K562 (cell line): ENCODE results near the gene FUCA1. TPM values are rescaled to one million over a fixed set of nuclear protein-coding genes. Genes with fewer than 3 reads are reported as not detected.
A peak's percentile ranks its signal among the peaks of the same experiment; 100 is the strongest.

Source experiments
- CEBPB ChIP-seq: fragments of 450-650 bp; IDR thresholded peaks from 2 replicates; pipeline ENCODE4 v1.6.1; 2016; ENCODE audit warnings: missing genetic modification characterization, missing compliant biosample characterization
- CEBPG ChIP-seq, 3 experiments: fragments of 200-800 bp in 1 of 3; sonication (Bioruptor generic) in 1 of 3; sonication (generic) in 1 of 3; formaldehyde crosslinking in 1 of 3; IDR thresholded peaks in 2 of 3; conservative IDR thresholded peaks in 1 of 3; 2 replicates each; pipeline versions ENCODE4 v1.6.1 to v1.8.0; 2016 to 2022; ENCODE audit warnings: missing compliant biosample characterization in 2 of 3, missing genetic modification characterization in 2 of 3, mild to moderate bottlenecking in 1 of 3, missing genetic modification reagents in 1 of 3
- CHD1 ChIP-seq: fragments of 200-600 bp; sonication (generic); IDR thresholded peaks from one replicate; pipeline ENCODE4 v1.6.1; 2012; ENCODE audit warnings: mild to moderate bottlenecking, moderate library complexity, low read length, inconsistent platforms
- EGR1 ChIP-seq: fragments of 450-650 bp; conservative IDR thresholded peaks from 2 replicates; pipeline ENCODE4 v1.6.1; 2017; ENCODE audit warnings: mild to moderate bottlenecking
- ETS1 ChIP-seq: conservative IDR thresholded peaks from 2 replicates; pipeline ENCODE4 v1.6.1; 2011; ENCODE audit warnings: low read depth, mild to moderate bottlenecking, low read length; ENCODE audit not compliant: control insufficient read depth
- GABPB1 ChIP-seq: sonication (generic); formaldehyde crosslinking; IDR thresholded peaks from 2 replicates; pipeline ENCODE4 v1.8.0; 2022; ENCODE audit warnings: mild to moderate bottlenecking, missing genetic modification reagents
- GATAD2A ChIP-seq: fragments of 450-650 bp; IDR thresholded peaks from 2 replicates; pipeline ENCODE4 v1.6.1; 2017
- HEY1 ChIP-seq: fragments of 250-450 bp; sonication (Bioruptor Pico); IDR thresholded peaks from 2 replicates; pipeline ENCODE4 v1.5.0; 2020; ENCODE audit warnings: mild to moderate bottlenecking, moderate library complexity, borderline replicate concordance
- HNRNPH1 ChIP-seq: fragments of 200-400 bp; formaldehyde crosslinking; optimal IDR thresholded peaks from 2 replicates; pipeline ENCODE3; 2017; ENCODE audit warnings: low read depth, mild to moderate bottlenecking, low read length, moderate library complexity
- JUN ChIP-seq, 2 experiments: sonication (generic) in 1 of 2; formaldehyde crosslinking in 1 of 2; IDR thresholded peaks; 2 replicates each; pipeline versions ENCODE4 v1.6.1 to v1.8.0; 2012 to 2022; ENCODE audit warnings: borderline replicate concordance in 2 of 2, mild to moderate bottlenecking in 2 of 2, improper control_type of control experiment in 1 of 2, low read depth in 1 of 2, low read length in 1 of 2, missing genetic modification reagents in 1 of 2
- KAT2B ChIP-seq: IDR thresholded peaks from one replicate; pipeline ENCODE4 v1.6.1; 2012; ENCODE audit warnings: low read depth, mild to moderate bottlenecking, control low read depth, inconsistent platforms, low read length, moderate library complexity
- KLF1 ChIP-seq: fragments of 450-650 bp; IDR thresholded peaks from 2 replicates; pipeline ENCODE4 v1.6.1; 2016; ENCODE audit warnings: missing genetic modification characterization, missing compliant biosample characterization
- NR4A1 ChIP-seq, 2 experiments: fragments of 250-450 bp in 1 of 2; fragments of 450-650 bp in 1 of 2; sonication (Bioruptor Pico) in 1 of 2; IDR thresholded peaks; 2 replicates each; pipeline versions ENCODE4 v1.4.0 to v1.6.1; 2016 to 2020; ENCODE audit warnings: mild to moderate bottlenecking in 2 of 2, missing compliant biosample characterization in 1 of 2, missing genetic modification characterization in 1 of 2, moderate library complexity in 1 of 2
- SMARCA4 ChIP-seq: fragments of 450-650 bp; IDR thresholded peaks from 2 replicates; pipeline ENCODE4 v1.6.1; 2016
- SOX6 ChIP-seq: fragments of 450-650 bp; IDR thresholded peaks from 2 replicates; pipeline ENCODE4 v1.6.1; 2014; ENCODE audit warnings: mild to moderate bottlenecking
- TCF3 ChIP-seq: sonication (generic); formaldehyde crosslinking; IDR thresholded peaks from 2 replicates; pipeline ENCODE4 v1.4.0; 2020; ENCODE audit warnings: mild to moderate bottlenecking, missing genetic modification reagents
- ZBTB33 ChIP-seq: sonication (generic); formaldehyde crosslinking; IDR thresholded peaks from 2 replicates; pipeline ENCODE4 v1.8.1; 2023; ENCODE audit warnings: mild to moderate bottlenecking, missing genetic modification reagents
- ZNF143 ChIP-seq: sonication (generic); formaldehyde crosslinking; IDR thresholded peaks from 2 replicates; pipeline ENCODE4 v1.9.0; 2022; ENCODE audit warnings: mild to moderate bottlenecking, missing genetic modification reagents
- ZNF280B ChIP-seq: fragments of 250-450 bp; sonication (Bioruptor Pico); IDR thresholded peaks from 2 replicates; pipeline ENCODE4 v1.5.1; 2021; ENCODE audit warnings: mild to moderate bottlenecking
- ZNF41 ChIP-seq: fragments of 250-450 bp; sonication (Bioruptor Pico); conservative IDR thresholded peaks from 2 replicates; pipeline ENCODE4 v1.4.0; 2020; ENCODE audit warnings: mild to moderate bottlenecking
- ZNF655 ChIP-seq: fragments of 250-450 bp; sonication (Bioruptor Pico); IDR thresholded peaks from 2 replicates; pipeline ENCODE4 v1.5.0; 2021
- ZNF695 ChIP-seq: fragments of 450-650 bp; formaldehyde crosslinking; IDR thresholded peaks from 2 replicates; pipeline ENCODE4 v1.4.0; 2020; ENCODE audit warnings: mild to moderate bottlenecking, moderate library complexity
- polyA plus RNA-seq, 8 experiments: library from polyadenylated mRNA; depleted of rRNA in 4 of 8; stranded (reverse) in 5 of 8; unstranded in 3 of 8; fragments of >200 nt; fragmentation: Nextera tagmentation in 2 of 8; fragmentation: Illumina TruSeq in 1 of 8; extraction: Ambion mirVana in 2 of 8; extraction: Trizol in 1 of 8; gene quantifications; 2 replicates each; pipeline versions ENCODE4 v1.2.1 to v1.2.3, GENCODE V29; 2011 to 2014; ENCODE audit warnings: inconsistent platforms in 1 of 8, missing spikeins in 1 of 8
- total RNA-seq, 7 experiments: library from RNA; depleted of rRNA in 6 of 7; stranded (reverse); fragments of >200 nt in 6 of 7; fragmentation: Illumina TruSeq in 2 of 7; extraction: Trizol in 2 of 7; gene quantifications; 2 replicates each; pipeline versions ENCODE4 v1.2.1 to v1.2.3, GENCODE V29; 2011 to 2021; ENCODE audit warnings: low replicate concordance in 1 of 7

The FUCA1 gene
- total and polyA plus RNA-seq, 9 of the 15 experiments (the other 6 are each of a cell fraction or from before 2014, with no cell fraction given) = 7.0 to 20.5 (median 13.5) TPM

GRCh38 chr1:23810818-23811540, 57.1 kb downstream of the FUCA1 start (continued):
- TF ChIP-seq ETS1 = no peak
- TF ChIP-seq JUN (IDR thresholded peaks at IDR 0.05; ENCODE audit: borderline replicate concordance, low read depth, low read length) = no peak
- TF ChIP-seq JUN (CRISPR knock-in tag; IDR thresholded peaks at IDR 0.05; ENCODE audit: borderline replicate concordance) = no peak
- TF ChIP-seq HNRNPH1 = no peak
- TF ChIP-seq TCF3 (CRISPR knock-in tag) = no peak
- TF ChIP-seq ZNF655 (CRISPR knock-in tag) = no peak
- TF ChIP-seq ZNF695 = no peak
- TF ChIP-seq GABPB1 (CRISPR knock-in tag) = no peak
- no peak for TF ChIP-seq GATAD2A
- TF ChIP-seq SOX6 = peak; percentile 85
- no peak for TF ChIP-seq ZNF280B
- TF ChIP-seq NR4A1 (CRISPR knock-in tag; IDR thresholded peaks at IDR 0.05) = no peak
- TF ChIP-seq NR4A1 (tag; IDR thresholded peaks at IDR 0.05) = no peak
- TF ChIP-seq CEBPG (CRISPR knock-in tag; IDR thresholded peaks at IDR 0.05) = peak; percentile 36; the same call in 1 of the 2 replicates
- TF ChIP-seq CEBPG (tag; conservative IDR thresholded peaks at IDR 0.05 in 1 of 2, IDR thresholded peaks at IDR 0.05 in 1 of 2) = no peak
- TF ChIP-seq KAT2B = no peak
- no peak for TF ChIP-seq CEBPB (tag)
- peak; percentile 65 for TF ChIP-seq ZBTB33 (CRISPR knock-in tag)
- no peak for TF ChIP-seq HEY1 (CRISPR knock-in tag)
- TF ChIP-seq EGR1 = no peak
- peak; percentile 70 for TF ChIP-seq SMARCA4
- no peak for TF ChIP-seq ZNF41
- no peak for TF ChIP-seq KLF1 (tag)
- TF ChIP-seq ZNF143 (CRISPR knock-in tag) = no peak
- no peak for TF ChIP-seq CHD1
